Fibroblast of lung (primary cell): ENCODE results near the gene SLC45A1.

ENCODE experiments used
- CTCF ChIP-seq, 2 donors: IDR thresholded peaks in 1 of 2; conservative IDR thresholded peaks in 1 of 2; 1 replicate in 1 of 2; 2 replicates in 1 of 2; pipeline ENCODE4 v1.5.1; 2011 to 2012; ENCODE audit warnings: low read length in 2 of 2, control low read depth in 1 of 2, inconsistent platforms in 1 of 2, low read depth in 1 of 2, mild to moderate bottlenecking in 1 of 2
- EZH2 ChIP-seq: IDR thresholded peaks from 2 replicates; pipeline ENCODE4 v1.5.1; 2012; ENCODE audit warnings: low read length, control low read depth, mild to moderate bottlenecking; ENCODE audit errors: missing control alignments

GRCh38 chr1:8352471-8352845, 34.5 kb downstream of the SLC45A1 start:
- no peak for TF ChIP-seq CTCF (conservative IDR thresholded peaks at IDR 0.05 in 1 of 2, IDR thresholded peaks at IDR 0.05 in 1 of 2; ENCODE audit: low read depth in 1 of 2, low read length in 2 of 2)
- TF ChIP-seq EZH2: no peak
